ENCODE data around the gene IL18R1.

DNA sequence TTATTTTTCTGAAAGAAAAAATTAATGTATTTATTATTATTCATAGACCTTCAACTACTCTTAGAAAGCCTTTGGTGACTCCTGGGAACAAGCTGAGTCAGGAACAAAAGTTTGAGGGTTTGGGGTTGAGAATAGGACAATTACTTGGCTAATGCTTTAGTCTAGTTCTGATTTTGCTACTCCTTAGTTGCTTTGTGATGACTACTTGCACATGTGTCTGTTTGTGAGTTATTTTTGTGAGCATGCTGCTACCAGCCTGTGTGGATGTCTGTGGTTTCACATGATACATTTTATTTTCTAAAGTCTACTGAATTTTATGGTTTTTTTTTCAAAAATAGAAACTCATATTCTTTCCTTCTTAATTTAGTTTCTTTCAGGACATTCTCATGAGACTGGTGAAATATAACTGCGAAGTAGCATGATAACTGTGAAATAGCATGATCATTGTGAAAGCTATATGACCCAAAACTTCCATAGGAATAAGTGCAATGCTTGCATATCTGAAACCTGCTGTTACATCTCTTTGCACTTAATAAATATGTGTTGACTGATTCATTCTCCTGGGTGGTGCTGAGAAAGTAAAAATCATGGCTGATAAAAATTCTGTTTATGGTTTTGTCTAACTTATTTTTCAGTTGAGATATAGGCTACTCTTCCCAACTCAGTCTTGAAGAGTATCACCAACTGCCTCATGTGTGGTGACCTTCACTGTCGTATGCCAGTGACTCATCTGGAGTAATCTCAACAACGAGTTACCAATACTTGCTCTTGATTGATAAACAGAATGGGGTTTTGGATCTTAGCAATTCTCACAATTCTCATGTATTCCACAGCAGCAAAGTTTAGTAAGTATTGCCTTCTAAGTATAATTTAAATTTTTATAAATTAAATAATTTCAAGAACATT, 17.9 kb upstream of the IL18R1 start:
- TF ChIP-seq EP300 (IDR thresholded peaks at IDR 0.05) (no peak), POLR2AphosphoS5 (IDR thresholded peaks at IDR 0.05) (no peak)
